Neural progenitor cell (in vitro differentiated cells): ENCODE measurements around the gene ISG15. TPM values are rescaled to one million over a fixed set of nuclear protein-coding genes. Genes with fewer than 3 reads are reported as not detected.

Experiments
- DNase-seq: peaks from one replicate; pipeline ENCODE4 v3.0.0-alpha.2; 2016; ENCODE audit warnings: low spot score
- H2AFZ ChIP-seq: fragments of 200-600 bp; sonication (generic); replicated peaks from 2 replicates; pipeline ENCODE4 v1.6.1; 2016; ENCODE audit warnings: antibody characterized with exemption
- H3F3A ChIP-seq: fragments of 200-600 bp; sonication (generic); 2 replicates; pipeline ENCODE4 v1.6.1; 2016; ENCODE audit warnings: antibody characterized with exemption, low read depth
- H3K27ac ChIP-seq: fragments of 200-600 bp; sonication (generic); 2 replicates; pipeline ENCODE4 v1.5.1; 2016; ENCODE audit warnings: mild to moderate bottlenecking
- H3K27me3 ChIP-seq: fragments of 200-600 bp; sonication (generic); 2 replicates; pipeline ENCODE4 v1.6.1; 2016; ENCODE audit warnings: mild to moderate bottlenecking, moderate library complexity
- H3K36me3 ChIP-seq: fragments of 200-600 bp; sonication (generic); 2 replicates; pipeline ENCODE4 v1.5.1; 2016
- H3K4me1 ChIP-seq: fragments of 200-600 bp; sonication (generic); 2 replicates; pipeline ENCODE4 v1.6.1; 2016; ENCODE audit warnings: mixed run types
- H3K4me2 ChIP-seq: fragments of 200-600 bp; sonication (generic); 2 replicates; pipeline ENCODE4 v1.6.1; 2016
- H3K4me3 ChIP-seq: fragments of 200-600 bp; sonication (generic); 2 replicates; pipeline ENCODE4 v1.5.1; 2016
- H3K79me2 ChIP-seq: fragments of 200-600 bp; sonication (generic); 2 replicates; pipeline ENCODE4 v1.6.1; 2016; ENCODE audit warnings: low read depth
- H3K9ac ChIP-seq: fragments of 200-600 bp; sonication (generic); 2 replicates; pipeline ENCODE4 v1.6.1; 2016
- H3K9me3 ChIP-seq: fragments of 200-600 bp; sonication (generic); 2 replicates; pipeline ENCODE4 v1.5.1; 2016; ENCODE audit warnings: low read depth
- H4K20me1 ChIP-seq: fragments of 200-600 bp; sonication (generic); 2 replicates; pipeline ENCODE4 v1.6.1; 2016; ENCODE audit warnings: low read depth
- H3K27ac Mint-ChIP-seq: 3 replicates; pipeline ENCODE4 v1.8.0; 2021; ENCODE audit warnings: mixed read lengths
- H3K27me3 Mint-ChIP-seq: 2 replicates; pipeline ENCODE4 v1.8.0; 2022; ENCODE audit warnings: low read depth, mild to moderate bottlenecking, inconsistent platforms, moderate library complexity, mixed read lengths; ENCODE audit not compliant: insufficient read depth
- H3K36me3 Mint-ChIP-seq: 3 replicates; pipeline ENCODE4 v1.8.0; 2021; ENCODE audit warnings: mixed read lengths
- H3K4me1 Mint-ChIP-seq: 3 replicates; pipeline ENCODE4 v1.8.0; 2021; ENCODE audit warnings: mixed read lengths
- H3K4me3 Mint-ChIP-seq: 3 replicates; pipeline ENCODE4 v1.8.0; 2021; ENCODE audit warnings: mild to moderate bottlenecking, moderate library complexity, mixed read lengths
- H3K9me3 Mint-ChIP-seq: 3 replicates; pipeline ENCODE4 v1.8.0; 2020; ENCODE audit warnings: mixed read lengths
- CTCF ChIP-seq: fragments of 200-600 bp; sonication (generic); IDR thresholded peaks from 2 replicates; pipeline ENCODE4 v1.5.1; 2017; ENCODE audit warnings: antibody characterized with exemption, mild to moderate bottlenecking
- EZH2 ChIP-seq: fragments of 200-600 bp; sonication (generic); IDR thresholded peaks from 2 replicates; pipeline ENCODE4 v1.6.1; 2017; ENCODE audit warnings: antibody characterized with exemption, mild to moderate bottlenecking, moderate library complexity
- EZH2phosphoT487 ChIP-seq: fragments of 200-600 bp; sonication (generic); IDR thresholded peaks from 2 replicates; pipeline ENCODE4 v1.6.1; 2017; ENCODE audit warnings: antibody characterized with exemption
- total RNA-seq: library from RNA; depleted of rRNA; stranded (reverse); fragments of >200 nt; gene quantifications from 2 replicates; pipeline ENCODE4 v1.2.3, GENCODE V29; 2015; ENCODE audit warnings: low replicate concordance

Gene ISG15
- total RNA-seq, 1 donor from 2014 or later: 22.4 TPM

- Histone ChIP-seq H3K36me3 (no peaks in the 10 kb centered on the region), H3K27ac (no peak overlapping the region), H3K4me1 (peaks cover 17% of the 10 kb centered on the region), H3F3A (peaks cover 7% of the 10 kb centered on the region), H3K9ac (no peak overlapping the region), H3K9me3 (no peaks in the 10 kb centered on the region), H4K20me1 (peaks cover 29% of the 10 kb centered on the region), H2AFZ (peak overlapping the region; percentile 75), H3K4me3 (peak overlapping the region; percentile 58), H3K27me3 (peaks cover 66% of the 10 kb centered on the region), H3K79me2 (no peaks in the 10 kb centered on the region), H3K4me2 (peak overlapping the region; percentile 80)
- H3K27ac Mint-ChIP-seq: no peak overlapping the region
- peak overlapping the region; percentile 84 for H3K4me3 Mint-ChIP-seq
- no peaks in the 10 kb centered on the region for H3K9me3 Mint-ChIP-seq
- H3K27me3 Mint-ChIP-seq: peaks cover 26% of the 10 kb centered on the region
- H3K36me3 Mint-ChIP-seq: peaks cover 3% of the 10 kb centered on the region
- TF ChIP-seq CTCF: no peak
- TF ChIP-seq EZH2: no peak
- TF ChIP-seq EZH2phosphoT487: no peak
- peak; percentile 63 for DNase-seq
- H3K4me1 Mint-ChIP-seq: peaks cover 16% of the 10 kb centered on the region
Measured at GRCh38 chr1:1058088-1058905, 45.0 kb downstream of the ISG15 start.

GRCh38 chr1:1058921-1059493, 45.7 kb downstream of the ISG15 start:
- Histone ChIP-seq H3K4me2 (peak overlapping the region; percentile 80), H3K27ac (no peak overlapping the region), H2AFZ (peak overlapping the region; percentile 75), H3K4me1 (peaks cover 17% of the 10 kb centered on the region), H3K9me3 (no peaks in the 10 kb centered on the region), H3K36me3 (no peaks in the 10 kb centered on the region), H3K9ac (no peak overlapping the region), H4K20me1 (peaks cover 29% of the 10 kb centered on the region), H3K4me3 (peak overlapping the region; percentile 58), H3F3A (peaks cover 7% of the 10 kb centered on the region), H3K79me2 (no peaks in the 10 kb centered on the region), H3K27me3 (peaks cover 73% of the 10 kb centered on the region)
- peak; percentile 70 for TF ChIP-seq CTCF
- TF ChIP-seq EZH2phosphoT487: no peak
- Mint-ChIP-seq H3K27ac (no peak overlapping the region), H3K4me3 (peak overlapping the region; percentile 84), H3K36me3 (peaks cover 3% of the 10 kb centered on the region), H3K4me1 (peaks cover 18% of the 10 kb centered on the region), H3K27me3 (peaks cover 26% of the 10 kb centered on the region), H3K9me3 (no peaks in the 10 kb centered on the region)
- DNase-seq: peak; percentile 51

- H2AFZ ChIP-seq: peak overlapping the region; percentile 75
- peak overlapping the region; percentile 80 for H3K4me2 ChIP-seq
- no peak overlapping the region for H3K27ac ChIP-seq
- H3K27ac Mint-ChIP-seq: no peak overlapping the region
- peak; percentile 95 for DNase-seq
- H3K9ac ChIP-seq: no peak overlapping the region
- H3K36me3 ChIP-seq: no peaks in the 10 kb centered on the region
- peaks cover 29% of the 10 kb centered on the region for H4K20me1 ChIP-seq
- H3K9me3 ChIP-seq: no peaks in the 10 kb centered on the region
- peak overlapping the region; percentile 58 for H3K4me3 ChIP-seq
- H3K4me1 Mint-ChIP-seq: peaks cover 18% of the 10 kb centered on the region
- TF ChIP-seq EZH2: peak; percentile 50
- TF ChIP-seq EZH2phosphoT487: no peak
- peaks cover 7% of the 10 kb centered on the region for H3F3A ChIP-seq
- peaks cover 3% of the 10 kb centered on the region for H3K36me3 Mint-ChIP-seq
- H3K27me3 ChIP-seq: peaks cover 80% of the 10 kb centered on the region
- H3K79me2 ChIP-seq: no peaks in the 10 kb centered on the region
- H3K27me3 Mint-ChIP-seq: peaks cover 26% of the 10 kb centered on the region
- no peaks in the 10 kb centered on the region for H3K9me3 Mint-ChIP-seq
- peaks cover 17% of the 10 kb centered on the region for H3K4me1 ChIP-seq
- peak overlapping the region; percentile 76 for H3K4me3 Mint-ChIP-seq
Measured at GRCh38 chr1:1059494-1060280, 46.4 kb downstream of the ISG15 start.
